Hematopoietic multipotent progenitor cell treated with erythropoietin and hydrocortisone succinate and interleukin-3 and kit ligand, for 6 days (in vitro differentiated cells): ENCODE results near the gene NUSAP1.
"Not testable (repeated sequence)": the region's sequence is repeated elsewhere in the genome, so short reads cannot be mapped to it uniquely, and the experiment has no call there.

ENCODE experiments used
- DNase-seq: peaks from one replicate; pipeline ENCODE4 v3.0.0-alpha.2; 2015

The NUSAP1 gene

GRCh38 chr15:41332194-41333025 lies at the start of gene NUSAP1, which contains the start of gene OIP5:
NUSAP1 (plus strand) TSS chr15:41332881; CDS start chr15:41332958, 77 bp downstream.
OIP5 (minus strand) TSS chr15:41332591; CDS start chr15:41332561, 30 bp downstream.
- peak; percentile 100 for DNase-seq

DNA sequence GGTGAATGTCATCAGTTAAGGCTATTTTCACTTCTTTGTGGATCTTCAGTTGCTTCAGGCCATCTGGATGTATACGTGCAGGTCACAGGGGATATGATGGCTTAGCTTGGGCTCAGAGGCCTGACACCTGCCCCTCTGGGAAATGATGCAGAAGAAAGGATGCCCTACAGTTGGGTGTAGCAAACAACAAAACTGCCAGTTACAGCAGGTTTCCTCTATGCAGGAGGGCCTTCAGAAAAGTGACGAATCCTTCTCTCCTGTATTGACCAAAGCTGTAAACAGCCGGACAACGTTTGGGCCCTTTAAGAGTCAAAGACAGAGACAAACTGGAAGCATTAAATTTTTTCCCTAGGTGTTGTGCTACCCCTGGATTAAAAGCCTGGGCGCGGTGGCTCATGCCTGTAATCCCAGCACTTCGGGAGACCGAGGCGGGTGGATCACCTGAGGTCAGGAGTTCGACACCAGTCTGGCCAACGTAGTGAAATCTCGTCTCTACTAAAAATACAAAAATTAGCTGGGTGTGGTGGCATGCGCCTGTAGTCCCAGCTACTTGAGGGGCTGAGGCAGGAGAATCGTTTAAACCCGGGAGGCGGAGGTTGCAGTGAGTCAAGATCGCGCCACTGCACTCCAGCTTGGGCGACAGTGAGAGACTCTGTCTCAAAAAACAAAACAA lies 49.6 kb upstream of the NUSAP1 start:
- not testable (repeated sequence) for DNase-seq

GRCh38 chr15:41283653-41284426 lies 48.8 kb upstream of the NUSAP1 start:
- DNase-seq, result peak; percentile 99

DNA sequence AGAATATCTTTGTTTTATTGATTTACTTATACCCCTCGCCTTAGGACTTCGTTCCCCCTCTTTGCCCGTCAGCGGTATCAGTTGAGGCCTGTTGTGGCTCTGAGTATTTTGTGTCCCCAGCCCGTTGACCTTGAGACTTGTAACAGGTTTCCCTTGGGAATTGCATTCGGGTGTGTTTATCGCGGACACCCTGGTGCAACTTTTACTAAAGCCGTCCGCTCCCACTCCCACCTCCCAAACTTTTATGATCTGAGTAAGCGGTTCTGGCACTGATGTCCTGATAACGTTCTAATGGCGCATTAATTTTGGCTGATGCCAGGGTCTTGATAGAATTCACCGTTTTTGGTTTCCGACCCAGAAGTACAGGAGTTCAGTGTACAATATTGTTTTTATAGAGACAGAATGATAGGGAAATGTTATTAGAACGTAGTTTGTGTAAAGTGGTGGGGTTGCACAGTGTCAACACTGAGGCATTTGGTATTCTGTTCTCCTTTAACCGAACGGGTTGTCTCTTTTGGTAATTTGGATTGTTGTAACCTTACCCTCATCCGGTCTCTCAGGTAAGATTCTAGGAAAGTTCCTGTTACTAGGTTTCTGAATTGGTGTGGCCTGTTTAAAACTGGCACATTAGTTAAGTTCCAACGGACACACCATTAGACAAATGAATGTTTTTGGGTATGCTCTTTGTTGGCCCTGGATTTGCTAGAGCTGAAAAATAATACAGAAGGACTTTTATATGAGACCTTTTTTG lies 48.1 kb upstream of the NUSAP1 start:
- DNase-seq, result peak; percentile 70

DNA sequence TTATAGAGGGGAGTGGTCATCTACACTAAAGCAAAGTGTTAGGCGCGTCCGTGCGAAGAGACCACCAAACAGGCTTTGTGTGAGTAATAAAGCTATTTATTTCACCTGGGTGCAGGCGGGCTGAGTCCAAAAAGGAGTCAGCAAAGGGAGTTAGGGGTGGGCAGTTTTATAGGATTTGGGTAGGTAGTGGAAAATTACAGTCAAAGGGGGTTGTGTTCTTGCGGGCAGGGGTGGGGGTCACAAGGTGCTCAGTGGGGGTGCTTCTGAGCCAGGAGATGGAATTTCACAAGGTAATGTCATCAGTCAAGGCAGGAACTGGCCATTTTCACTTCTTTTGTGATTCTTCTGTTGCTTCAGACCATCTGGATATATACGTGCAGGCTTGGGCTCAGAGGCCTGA lies 47.4 kb upstream of the NUSAP1 start:
- peak; percentile 30 for DNase-seq

DNA sequence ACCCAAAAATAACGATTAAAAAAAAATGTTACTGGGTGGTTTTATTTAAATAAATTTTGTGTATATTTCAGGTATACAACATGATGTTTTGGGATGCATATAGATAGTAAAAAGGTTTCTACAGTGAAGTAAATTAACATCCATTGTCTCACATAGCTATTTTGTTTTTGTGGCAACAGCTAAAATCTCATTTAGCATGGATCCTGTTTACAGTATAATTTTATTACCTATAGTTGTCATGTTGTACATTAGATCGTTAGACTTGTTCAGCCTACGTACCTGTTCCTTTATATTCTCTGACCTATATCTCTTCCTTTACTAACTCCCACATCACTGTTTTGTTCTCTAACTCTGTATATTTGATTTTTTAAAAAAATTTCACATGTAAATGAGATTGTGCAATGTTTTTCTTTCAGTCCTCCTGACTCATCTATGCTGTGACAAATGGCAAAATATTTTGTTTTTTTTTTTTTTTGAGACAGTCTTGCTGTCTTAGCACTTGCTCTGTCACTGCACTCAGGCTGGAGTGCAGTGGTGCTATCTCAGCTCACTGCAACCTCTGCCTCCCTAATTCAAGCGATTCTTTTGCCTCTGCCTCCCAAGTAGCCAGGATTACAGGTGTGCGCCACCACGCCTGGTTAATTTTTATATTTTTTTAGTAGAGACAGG lies 45.9 kb upstream of the NUSAP1 start:
- peak; percentile 35 for DNase-seq

DNA sequence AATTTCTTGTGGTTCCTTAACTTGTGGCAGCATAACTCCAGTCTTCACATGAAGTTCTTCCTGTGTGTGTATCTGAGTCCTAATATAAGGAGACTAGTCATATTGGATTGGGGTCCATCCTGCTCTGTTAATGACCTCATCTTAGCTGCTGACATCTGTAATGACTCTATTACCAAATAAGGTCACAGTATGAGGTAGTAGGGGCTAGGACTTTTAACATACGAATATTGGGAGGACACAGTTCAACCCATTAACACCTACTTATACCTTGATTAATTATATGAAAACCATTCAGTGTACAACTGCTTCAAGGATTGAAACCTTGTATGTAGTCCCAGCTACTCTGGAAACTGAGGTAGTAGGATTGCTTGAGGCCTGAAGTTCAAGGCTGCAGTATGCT lies 44.2 kb upstream of the NUSAP1 start:
- DNase-seq, result no peak

DNA sequence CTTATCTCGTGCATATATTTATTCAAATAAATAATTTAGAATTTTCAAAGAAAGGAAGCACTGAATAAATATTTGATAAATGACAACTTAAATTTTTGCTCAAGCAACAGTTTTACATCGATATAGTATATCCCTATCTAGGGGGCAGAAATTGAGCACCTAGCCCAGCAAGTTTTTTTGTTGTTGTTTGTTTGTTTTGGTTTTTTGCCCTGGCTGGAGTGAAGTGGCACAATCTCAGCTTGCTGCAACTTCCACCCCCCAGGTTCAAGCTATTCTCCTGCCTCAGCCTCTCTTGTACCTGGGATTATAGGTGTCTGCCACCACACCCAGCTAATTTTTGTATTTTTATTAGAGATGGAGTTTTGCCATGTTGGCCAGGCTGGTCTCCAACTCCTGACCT lies 42.7 kb upstream of the NUSAP1 start:
- DNase-seq, result no peak

- DNase-seq, result peak; percentile 44
Observed at GRCh38 chr15:41291065-41291631, 41.5 kb upstream of the NUSAP1 start.

DNA sequence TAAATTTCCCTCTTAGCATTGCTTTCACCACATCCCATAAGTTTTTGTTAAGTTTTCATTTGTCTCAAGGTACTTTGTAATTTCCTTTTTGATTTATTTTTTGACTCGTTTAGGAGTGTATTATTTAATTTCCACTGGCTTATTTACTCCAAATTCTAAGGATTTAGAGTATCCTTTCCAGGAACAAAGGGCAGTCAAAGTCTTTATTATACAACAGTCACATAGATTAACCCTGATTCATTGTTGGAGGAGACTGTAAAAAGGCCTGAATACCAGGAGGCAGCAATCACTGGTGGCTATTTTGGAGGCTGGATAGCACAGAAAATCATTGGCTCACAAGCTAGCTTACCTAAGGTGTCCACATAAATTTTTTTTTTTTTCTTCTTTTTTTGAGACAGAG lies 40.2 kb upstream of the NUSAP1 start:
- DNase-seq, result no peak

DNA sequence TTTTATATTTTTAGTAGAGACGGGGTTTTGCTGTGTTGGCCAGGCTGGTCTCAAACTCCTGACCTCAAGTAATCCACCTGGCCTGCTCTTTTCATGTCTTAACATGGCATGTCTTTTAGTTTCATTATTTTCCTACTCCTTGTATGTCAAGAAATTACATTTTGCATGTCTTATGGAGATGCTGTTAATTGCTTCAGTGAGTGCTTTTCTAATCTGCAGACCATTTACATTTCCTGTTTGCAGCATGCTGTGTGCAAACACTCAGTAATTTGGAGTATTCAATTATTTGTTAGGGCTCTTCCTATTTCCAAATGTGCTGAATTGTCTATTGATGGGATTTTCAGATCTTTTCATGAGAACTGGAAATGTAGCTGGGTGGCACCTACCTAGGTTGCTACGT lies 31.5 kb upstream of the NUSAP1 start:
- DNase-seq, result not testable (repeated sequence)

DNA sequence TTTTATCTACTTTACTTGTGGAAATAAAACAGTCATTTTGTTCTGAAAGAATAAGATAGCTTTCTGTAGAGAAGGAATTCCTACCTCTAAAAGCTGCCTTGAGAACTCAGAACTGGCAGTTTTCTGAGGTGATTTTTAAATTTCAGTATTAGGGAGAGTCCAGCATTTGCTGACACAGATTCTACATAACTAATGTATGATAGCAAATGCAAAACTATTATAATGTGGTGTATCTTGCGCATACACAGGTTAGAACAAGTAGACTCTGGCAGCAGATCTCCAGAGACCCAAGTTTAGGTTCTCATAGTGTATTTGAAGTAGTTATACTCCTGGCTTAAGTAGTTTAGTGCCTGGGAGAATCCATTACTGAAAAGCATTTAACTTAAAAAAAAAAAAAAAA lies 31.1 kb upstream of the NUSAP1 start:
- no peak for DNase-seq

DNA sequence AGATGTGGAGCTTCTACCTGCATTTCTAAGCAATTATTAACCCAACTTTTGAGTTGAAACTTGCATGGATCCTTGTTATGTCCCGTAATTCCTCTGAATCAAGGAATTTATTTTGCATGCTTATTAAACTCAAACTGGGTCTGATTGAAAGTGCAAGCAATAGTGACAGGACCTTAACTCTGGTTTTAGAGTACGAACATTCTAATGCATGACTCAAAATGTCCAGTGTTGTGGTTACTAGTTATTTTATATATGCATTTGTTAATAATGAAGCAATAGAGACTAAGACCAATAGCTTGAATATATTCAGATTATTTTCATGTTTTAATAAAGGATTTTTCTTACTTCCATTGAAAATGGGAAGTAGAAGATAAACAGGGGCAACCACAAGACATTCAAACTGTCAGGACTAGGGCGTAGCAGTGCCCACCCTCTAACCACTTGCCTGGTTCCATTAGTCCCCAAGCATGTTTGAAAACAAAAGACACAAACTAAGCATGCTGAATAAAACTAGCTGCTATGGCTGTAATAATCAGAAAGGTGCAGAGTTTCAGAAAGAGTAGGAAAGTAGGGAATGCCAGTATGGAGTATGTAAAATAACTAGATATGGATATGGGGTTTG lies 28.4 kb upstream of the NUSAP1 start:
- peak; percentile 81 for DNase-seq

GRCh38 chr15:41307679-41308078 lies 25.0 kb upstream of the NUSAP1 start:
- DNase-seq, result no peak

GRCh38 chr15:41309226-41309905 lies 23.3 kb upstream of the NUSAP1 start:
- DNase-seq, result no peak

GRCh38 chr15:41320805-41321330 lies 11.8 kb upstream of the NUSAP1 start:
- DNase-seq, result not testable (repeated sequence)

DNA sequence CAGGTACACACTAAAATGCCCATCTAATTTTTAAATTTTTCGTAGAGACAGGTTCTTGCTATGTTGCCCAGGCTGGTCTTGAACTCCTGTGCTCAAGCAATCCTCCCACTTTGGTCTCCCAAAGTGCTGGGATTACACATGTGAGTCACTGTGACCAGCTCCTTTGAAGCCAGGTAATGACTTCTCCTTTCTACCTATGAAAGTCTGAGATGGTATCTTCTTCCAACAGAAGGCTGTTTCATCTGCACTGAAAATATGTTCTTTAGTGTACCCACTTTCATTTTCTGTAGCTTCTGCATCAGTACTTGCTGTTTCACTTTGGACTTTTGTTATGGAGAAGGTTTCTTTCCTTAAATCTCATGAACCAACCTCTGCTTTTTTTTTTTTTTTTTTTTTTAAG lies 9.1 kb upstream of the NUSAP1 start:
- DNase-seq, result no peak

GRCh38 chr15:41331281-41331680 lies 1.4 kb upstream of the NUSAP1 start:
- DNase-seq, result no peak

GRCh38 chr15:41331833-41332193 lies 868 bp upstream of the NUSAP1 start:
- DNase-seq, result no peak

DNA sequence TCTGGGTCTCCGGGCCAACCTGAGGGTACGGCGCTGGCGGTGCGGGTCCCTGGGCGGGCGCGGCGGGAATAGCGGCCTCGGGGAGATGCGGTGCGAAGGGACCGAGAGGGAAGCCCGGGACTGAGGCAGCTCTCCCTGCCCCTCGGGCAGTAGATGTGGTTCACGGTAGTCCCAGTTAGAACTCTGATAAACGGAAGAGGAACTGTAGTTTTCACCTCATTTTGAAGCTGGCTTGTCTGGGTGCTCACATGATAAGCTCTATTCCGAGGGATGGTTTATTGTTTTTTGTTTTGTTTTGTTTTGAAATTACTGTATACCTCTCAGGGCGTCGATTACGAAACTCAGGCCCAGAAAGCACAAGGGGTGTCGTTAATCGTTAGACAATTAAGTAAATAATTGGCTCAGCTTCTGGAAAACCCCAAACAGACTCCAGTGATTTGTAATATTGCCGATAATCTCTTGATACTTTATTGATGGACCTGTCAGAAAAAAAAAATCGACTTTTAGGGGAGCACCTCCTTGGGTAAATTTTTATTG lies 413 bp downstream of the NUSAP1 start:
- peak; percentile 63 for DNase-seq
